ENCODE results near the gene TIMM8A.
"Not testable (repeated sequence)": the region's sequence is repeated elsewhere in the genome, so short reads cannot be mapped to it uniquely, and the experiment has no call there.

TIMM8A gene

DNA sequence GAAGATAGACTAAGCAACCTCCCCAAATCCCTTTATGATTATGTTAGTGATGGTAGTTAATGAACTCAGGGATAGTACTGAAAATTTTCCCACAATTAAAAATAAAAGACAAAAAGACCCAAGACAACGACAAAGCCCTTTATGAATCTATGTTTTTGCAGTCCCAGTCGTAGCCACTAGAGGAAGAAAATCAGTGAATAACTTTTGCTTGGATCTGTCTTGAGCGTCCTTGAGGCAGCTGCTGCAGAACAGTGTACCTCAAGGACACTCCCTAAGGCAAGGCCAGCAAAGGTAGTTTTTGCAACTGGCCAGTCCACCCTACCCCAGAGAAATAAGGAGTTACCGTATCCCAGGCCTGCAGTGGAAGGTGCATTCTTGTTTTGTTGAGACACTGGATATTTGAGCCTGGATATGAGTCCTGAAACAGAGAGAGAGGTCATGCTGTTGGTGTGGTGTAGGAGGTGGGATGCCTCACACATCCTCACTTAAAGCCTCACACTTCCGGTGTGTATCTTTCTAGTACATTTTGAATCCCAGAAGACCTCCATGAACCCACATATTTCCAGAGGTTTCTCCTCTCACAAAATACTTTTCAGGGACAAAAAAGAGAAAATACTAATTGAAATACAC lies 8.7 kb upstream of the TIMM8A start:
- DNase-seq, result no peak

DNA sequence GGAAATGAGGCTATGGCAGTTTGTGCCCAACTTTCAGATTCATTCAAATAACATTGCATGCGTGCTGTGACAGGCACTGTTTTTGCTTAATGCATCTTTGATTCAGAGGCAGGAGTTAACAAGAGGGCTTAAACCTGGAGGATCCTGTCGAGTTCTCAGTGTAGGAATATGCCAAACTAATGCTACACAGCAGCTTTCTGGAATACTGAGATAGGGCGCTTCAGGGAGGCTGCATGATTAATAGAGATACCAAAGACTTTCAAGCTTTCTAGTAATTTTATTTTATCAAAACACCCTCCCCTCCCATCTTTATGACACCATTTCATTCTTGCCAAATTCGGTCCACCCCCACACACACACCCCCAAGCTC lies 636 bp upstream of the TIMM8A start:
- no peak for DNase-seq

DNA sequence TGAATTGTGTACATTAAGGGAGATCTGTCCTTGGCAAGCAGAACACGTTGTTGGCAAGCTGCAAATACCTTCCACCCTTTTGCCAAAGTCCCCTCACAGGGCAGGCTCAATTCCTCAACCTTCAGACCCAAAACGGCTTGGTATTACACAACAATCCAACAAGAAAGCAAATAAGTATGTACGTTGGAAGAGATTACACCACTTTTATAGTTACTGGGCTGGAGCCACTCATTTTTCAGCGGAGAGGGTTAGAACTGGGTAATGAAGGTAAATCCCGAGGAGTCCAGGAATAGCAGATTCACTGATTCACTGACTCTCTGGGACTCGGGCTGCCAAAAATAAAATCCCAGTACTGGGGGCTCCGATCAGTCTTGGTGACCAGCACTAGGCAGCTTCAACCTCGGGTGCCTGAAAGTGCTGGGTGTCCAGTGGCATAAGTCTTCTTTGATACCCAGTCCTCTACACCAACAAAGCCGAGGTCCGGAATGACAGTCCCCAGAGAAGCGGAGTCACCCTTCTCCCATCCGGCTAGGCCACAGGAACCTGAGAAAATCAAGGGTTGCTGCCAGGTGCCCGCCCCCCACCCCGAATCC lies 587 bp downstream of the TIMM8A start:
- no peak for DNase-seq

DNA sequence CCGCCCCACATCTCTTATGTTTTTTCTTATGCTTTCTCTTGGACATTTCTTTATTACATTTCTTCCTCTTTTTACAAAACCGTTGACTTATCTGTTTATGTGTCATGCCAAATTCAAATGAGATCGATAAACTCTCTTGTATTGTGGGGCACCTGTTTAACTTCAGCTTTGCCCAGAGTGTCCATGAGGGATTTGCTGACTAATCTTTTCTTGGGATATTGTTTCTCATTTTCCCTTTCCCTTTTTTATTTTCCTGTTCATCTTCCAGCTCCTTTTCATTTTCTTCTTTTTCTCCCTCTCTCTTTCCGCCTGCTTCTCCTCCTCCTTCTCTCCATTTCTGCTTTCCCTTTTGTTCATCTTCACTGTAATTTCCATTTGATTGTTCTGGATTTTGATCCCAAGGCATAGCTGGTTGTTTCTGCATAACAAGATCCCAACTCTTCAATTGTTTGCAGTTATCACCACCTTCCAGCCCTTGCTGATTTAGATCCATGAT lies 10.7 kb downstream of the TIMM8A start:
- DNase-seq, result no peak

DNA sequence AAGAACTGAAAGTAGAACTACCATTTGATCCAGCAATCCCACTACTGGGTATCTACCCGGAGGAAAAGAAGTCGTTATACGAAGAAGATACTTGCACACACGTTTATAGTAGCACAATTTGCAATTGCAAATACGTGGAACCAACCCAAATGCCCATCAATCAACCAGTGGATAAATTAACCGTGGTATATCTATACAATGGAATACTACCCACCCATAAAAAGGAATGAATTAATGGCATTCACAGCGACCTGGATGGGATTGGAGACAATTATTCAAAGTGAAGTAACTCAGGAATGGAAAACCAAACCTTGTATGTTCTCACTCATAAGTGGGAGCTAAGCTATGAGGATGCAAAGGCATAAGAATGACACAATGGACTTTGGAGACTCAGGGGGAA lies 14.2 kb downstream of the TIMM8A start:
- not testable (repeated sequence) for DNase-seq

DNA sequence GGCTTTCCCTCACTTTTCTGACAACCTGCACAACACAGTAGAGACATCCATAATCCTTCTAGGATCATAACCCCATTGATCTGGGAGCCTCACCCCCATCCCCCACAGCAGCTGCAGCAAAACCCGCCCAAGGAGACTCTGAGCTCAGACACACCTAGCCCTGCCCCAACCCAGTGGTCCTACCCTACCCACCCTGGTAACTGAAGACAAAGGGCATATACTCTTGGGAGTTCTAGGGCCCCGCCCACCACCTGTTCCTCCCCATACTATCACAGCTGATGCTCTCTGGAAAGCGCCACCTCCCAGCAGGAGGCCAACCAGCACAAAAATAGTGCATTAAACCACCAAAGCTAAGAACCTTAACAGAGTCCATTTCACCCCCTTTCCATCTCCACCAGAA lies 21.9 kb downstream of the TIMM8A start:
- DNase-seq, result not testable (repeated sequence)

DNA sequence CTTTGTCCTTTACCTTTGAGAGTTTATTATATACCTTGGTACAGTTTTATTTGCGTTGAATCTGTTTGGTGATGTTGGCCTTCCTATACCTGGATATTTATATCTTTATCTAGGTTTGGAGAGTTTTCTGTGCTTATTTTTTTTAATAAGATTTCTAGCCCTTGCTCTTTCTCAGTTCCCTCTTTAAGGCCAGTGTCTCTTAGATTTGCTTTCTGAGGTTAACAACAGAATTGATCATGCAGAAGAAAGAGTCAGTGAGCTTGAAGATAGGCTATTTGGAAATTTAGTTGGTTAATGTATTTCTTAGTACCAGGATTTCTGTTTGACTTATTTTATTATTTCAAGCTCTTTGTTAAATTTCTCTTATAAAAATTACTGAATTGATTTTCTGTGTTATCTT lies 44.8 kb downstream of the TIMM8A start:
- DNase-seq, result no peak
